ENCODE measurements around the gene TMEM184A.
"Not testable (repeated sequence)": the region's sequence is repeated elsewhere in the genome, so short reads cannot be mapped to it uniquely, and the experiment has no call there.

Gene TMEM184A

DNA sequence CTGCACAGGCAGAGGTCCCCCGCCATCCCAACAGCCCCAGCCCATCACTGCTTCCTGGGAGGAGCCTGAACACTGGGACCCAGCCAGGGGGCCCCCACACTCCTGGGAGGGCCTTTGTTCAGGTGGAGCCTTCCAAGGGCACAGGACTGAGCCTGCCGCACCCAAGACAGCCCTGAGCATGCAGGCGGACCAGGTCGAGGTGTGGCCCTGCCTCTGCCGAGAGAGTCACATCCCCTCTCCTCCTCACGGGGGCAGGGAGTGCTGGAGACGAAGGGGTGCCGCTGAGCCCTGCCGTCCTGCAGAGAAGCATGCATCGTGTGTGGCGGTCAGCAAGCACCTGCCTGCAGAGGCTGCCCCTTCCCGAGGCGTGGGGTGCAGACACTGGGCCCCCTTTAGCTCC lies 32.8 kb downstream of the TMEM184A start:
- no peak for DNase-seq (ENCODE audit: low spot score)

DNA sequence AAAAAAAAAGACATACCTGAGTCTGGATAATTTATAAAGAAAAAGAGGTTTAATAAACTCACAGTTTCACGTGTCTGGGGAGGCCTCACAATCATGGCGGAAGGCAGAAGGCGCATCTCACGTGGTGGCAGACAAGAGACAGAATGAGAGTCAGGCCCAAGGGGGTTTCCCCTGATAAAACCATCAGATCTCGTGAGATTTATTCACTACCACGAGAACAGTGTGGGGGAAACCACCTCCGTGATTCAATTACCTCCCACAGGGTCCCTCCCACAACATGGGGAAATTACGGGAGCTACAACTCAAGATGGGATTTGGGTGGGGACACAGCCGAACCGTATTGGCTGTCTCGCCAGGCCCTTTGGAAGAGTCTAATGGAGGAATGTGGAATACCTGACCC lies 34.5 kb downstream of the TMEM184A start:
- no peak for DNase-seq (ENCODE audit: low spot score)

DNA sequence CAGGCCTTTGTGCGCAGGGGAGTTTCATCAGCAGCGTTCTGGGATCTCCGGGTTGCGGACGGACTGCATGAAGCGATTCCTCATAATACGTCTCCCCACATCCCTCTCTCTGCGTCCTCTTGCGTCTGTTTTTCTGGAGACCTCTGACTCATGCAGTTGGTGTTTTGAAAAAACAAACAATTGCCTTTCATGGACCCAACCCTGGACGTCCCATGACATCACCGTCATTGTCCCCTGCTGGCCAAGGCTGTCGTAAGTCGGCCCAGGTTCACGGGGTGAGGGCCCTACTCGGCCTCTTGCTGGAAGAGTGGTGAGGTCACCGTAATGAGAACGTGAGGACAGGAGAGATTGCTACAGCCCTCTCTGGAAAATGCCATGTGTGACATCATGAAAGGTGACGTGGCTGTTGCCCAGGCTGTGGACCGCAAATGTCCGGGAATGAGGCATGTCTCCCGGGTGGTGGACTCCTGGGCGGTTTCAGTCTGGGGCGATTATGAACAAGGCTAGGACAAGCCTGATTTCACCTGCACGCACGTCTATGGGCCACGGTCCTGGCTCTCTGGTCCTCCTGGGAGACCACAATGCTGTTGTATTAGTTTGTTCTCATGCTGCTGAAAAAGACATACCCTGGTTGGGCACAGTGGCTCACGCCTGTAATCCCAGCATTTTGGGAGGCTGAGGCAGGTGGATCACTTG lies 35.3 kb downstream of the TMEM184A start:
- no peak for DNase-seq (ENCODE audit: low spot score)

DNA sequence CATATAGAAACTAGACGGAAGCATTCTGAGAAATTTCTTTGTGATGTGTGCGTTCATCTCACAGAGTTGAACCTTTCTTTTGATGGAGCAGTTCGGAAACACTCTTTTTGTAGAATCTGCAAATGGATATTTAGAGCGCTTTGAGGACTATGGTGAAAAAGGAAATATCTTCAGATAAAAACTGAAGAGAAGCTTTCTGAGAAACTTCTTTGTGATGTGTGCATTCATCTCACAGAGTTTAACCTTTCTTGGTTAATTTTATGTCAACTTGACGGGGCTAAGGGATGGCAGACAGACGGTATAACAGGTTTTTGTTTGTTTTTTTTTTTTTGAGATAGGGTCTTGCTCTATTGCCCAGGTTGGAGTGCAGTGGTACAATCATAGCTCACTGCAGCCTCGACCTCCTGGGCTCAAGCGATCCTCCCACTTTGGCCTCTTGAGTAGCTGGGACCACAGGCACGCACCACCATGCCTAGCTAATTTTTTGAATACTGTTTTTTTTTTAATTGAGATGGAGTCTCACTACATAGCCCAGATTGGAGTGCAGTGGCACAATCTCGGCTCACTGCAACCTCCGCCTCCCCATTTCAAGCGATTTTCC lies 36.6 kb downstream of the TMEM184A start:
- DNase-seq (ENCODE audit: low spot score), result not testable (repeated sequence)

DNA sequence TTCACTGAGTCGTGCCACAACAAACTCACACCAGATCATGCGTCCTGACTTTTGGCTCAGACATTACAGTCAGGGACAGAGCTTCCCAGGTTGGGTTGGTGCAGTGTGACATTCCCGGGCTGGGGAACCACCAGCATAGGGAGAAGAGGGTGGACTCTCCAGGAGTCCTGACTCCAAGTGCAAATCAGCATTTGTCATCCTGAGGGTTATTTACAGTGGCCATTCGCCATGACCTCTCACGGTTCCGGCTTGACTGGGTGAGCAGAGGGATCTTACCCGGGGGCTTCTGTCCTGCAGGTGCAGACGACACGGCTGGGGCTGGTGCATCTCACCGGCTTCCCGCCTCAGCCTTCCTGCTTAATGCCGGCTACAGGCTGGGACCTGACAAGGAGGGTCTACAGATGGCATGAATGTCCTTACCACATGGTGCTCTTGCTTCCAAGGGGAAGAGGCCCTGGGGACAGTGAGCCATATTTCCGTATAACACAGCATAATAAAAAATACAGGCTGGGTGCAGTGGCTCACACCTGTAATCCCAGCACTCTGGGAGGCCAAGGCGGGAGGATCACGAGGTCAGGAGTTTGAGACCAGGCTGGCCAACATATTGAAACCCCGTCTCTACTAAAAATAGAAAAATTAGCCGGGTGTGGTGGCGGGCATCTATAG lies 39.3 kb downstream of the TMEM184A start:
- no peak for DNase-seq (ENCODE audit: low spot score)

DNA sequence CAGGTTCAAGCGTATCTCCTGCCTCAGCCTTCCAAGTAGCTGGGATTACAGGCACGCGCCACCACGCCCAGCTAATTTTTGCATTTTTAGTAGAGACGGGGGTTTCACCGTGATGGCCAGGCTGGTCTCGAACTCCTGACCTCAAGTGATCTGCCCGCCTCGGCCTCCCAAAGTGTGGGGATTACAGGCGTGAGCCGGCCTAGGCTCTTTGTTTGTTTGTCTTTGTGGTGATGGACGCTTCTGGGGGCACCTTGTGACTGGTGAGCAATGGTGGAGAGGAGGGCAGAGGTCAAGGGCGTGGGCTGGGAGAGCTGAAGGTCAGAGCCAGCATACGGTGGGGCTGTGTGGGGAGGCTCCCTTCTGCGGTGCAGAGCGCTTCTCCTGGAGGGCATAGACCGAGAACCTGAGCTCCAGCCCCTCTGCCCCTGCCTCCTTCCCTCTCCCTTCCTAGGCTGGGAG lies 40.5 kb downstream of the TMEM184A start:
- not testable (repeated sequence) for DNase-seq (ENCODE audit: low spot score)

DNA sequence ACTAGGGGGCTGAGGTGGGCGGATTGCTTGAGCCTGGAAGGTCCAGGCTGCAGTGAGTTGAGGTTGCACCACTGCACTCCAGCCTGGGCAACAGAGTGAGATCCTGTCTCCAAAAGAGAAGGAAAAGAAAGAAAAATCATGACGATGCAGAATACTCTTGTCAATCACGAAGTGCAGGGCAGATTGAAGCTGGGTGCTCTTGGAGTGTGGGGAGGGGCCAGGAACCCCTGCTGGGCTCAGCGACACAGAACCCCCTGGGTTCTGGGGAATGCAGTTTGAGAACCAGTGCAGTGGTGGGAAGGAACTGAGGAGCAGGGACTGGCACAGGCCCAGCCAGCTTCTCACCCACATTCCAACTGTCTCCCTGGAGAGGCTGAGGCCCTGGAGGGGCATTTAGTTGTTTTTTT lies 41.0 kb downstream of the TMEM184A start:
- no peak for DNase-seq (ENCODE audit: low spot score)

DNA sequence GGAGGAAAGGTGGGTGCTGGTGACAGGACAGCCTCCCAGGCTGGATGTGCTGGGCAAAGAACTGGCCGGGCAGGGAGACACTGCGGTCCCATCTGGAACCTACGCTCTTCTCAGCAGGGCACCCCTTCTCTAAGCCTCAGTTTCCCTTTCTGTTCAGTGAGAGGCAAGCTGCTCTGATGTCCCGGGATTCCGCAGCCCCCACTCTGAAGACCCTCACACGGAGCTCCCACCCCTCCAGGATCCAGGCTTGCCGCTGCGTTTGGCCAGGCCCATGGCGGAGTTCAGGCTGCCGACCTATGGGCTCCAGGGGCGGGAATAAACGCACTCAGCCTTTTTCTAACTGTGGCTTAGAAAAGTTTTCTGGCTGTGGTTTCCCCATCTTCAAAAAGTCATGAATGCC lies 41.6 kb downstream of the TMEM184A start:
- DNase-seq (ENCODE audit: low spot score), result no peak

DNA sequence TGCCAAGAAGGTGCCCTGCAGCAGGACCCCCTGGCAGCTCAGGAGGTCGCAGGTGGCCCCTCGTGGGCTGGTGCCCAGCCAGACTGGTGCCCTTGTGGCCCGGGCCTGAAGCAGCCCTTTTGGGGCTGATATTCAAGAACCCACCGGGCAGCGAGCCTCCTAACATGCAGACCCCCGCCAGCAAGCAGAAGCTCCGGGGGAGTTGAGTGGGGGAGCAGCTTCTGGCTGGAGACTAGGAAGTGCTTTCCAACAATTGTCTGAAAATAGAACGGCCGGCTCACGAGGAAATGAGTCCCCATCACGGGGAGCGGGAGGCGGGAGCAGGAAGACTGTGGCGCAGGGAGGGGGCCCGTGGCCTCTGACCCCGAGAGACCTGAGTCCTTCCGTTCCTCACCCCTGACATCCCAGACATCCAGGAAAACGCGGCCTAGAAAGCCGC lies 42.3 kb downstream of the TMEM184A start:
- no peak for DNase-seq (ENCODE audit: low spot score)

DNA sequence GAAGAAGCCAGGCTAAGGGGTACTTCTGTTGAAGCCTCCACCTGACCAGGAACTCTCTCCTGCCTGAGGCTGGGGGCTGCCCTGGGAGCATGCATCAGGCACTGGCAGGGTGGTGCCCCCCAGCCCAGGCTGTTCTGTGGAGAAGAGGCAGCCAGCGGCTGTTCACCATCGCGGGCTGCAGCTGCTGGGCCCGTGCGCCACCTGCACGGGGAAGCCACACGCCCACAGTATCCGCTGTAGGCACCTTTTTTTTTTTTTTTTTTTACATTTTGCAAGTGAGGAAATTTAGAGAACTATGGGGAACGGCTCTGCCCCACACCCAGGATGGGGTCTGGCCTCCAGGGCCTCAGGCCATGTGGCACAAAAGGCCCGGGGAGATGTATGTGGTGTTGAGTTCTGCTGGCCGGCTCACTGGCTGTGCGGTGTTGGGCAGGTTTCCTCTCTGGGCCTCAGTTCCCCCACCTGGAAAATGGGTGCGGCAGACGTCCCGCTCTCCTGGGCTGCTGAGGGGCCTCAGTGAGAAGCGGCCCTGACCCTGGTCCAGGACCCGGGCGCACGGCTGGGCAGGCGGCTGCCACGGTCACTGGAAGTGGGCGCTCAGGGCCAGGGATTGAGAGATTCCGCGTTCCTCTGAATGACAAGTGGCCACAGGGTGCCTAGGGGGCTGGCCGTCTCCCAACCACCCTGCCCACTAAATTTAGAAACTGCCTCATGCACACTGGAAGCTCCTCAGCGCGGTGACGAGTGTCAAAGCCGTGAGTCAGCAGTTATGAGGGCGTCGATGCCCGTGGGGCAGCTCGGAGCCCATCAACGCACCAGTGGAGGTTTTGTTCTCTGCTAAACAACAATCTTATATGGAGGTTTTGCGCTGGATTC lies 43.0 kb downstream of the TMEM184A start:
- DNase-seq (ENCODE audit: low spot score), result no peak

DNA sequence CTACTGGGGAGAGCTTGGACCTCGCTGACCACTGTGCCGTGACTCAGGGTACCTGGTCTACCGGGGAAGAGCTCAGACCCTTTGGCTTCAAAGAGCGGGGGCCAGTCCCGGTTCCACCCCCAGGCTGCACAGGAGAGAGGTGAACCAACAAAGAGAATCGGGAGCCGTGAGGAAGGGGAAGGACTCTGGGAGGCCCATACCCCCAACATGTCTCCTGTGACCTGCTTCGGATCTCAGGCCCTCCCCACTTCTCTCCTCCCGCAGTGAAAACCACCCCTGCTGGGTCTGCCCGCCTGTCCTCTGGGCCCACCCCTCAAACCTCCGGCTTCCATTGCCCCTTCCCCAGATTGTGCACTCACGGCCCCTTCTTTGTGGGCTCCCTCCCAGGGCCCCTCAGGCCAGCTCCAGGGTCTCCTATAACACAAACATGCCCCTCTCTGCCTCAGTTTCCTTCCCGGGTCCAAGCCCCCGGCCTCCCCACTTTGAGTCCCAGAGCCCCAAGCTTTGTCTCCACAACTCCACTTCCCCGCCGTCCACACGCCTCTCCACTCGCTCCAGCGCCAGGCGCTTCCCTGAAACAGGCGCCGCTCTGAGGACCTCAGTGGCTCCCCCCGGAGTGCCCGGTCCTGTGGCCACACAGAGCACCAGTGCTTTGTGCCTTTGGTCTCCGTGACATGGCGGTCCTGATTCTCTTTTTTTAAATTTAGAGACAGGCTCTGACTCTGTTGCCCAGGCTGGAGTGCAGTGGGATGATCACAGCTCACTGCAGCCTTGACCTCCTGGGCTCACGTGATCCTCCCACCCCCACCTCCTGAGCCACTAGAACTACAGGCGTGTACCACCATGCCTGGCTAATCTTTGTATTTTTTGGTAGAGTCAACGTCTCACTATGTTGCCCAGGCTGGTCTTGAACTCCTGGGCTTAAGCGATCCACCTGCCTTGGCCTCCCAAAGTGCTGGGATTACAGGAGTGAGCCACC lies 44.3 kb downstream of the TMEM184A start:
- DNase-seq (ENCODE audit: low spot score), result no peak

DNA sequence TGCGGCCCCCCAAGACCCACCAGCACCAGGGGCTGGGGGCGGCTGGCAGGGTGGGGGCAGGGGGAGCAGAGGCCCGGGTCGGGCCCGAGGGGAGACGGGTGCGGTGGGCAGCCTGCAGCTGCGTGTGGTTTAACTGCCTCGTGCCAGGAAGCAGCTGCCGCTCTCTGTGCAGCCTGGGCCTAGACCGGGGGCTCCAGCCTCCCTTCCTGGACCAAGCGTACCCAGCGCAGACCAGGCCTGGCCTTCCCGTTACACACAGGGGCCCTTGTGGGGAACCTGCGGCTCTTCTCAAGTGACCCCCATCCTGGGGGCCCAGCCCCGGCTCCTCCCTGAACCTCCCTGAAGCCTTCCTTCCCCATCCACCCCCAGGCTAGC lies 45.2 kb downstream of the TMEM184A start:
- DNase-seq (ENCODE audit: low spot score), result no peak

DNA sequence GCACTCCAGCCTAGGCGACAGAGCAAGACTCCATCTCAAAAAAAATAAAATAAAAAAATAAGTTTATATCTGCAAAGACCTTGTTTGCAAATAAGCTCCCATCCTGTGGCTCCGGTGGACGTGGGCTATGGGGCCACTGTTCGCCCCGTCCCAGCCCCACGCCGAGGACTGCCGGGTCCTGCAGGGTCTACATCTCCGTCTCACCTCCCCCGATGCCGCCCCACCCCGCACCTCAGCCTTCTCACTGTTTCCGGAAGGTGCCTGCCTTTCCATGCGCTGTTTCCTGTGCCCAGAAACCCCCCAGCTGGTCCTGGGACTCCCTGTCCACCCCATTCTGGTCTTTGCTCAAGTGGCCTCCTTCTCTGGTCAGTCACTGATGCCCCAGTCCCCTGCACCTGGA lies 46.8 kb downstream of the TMEM184A start:
- no peak for DNase-seq (ENCODE audit: low spot score)

DNA sequence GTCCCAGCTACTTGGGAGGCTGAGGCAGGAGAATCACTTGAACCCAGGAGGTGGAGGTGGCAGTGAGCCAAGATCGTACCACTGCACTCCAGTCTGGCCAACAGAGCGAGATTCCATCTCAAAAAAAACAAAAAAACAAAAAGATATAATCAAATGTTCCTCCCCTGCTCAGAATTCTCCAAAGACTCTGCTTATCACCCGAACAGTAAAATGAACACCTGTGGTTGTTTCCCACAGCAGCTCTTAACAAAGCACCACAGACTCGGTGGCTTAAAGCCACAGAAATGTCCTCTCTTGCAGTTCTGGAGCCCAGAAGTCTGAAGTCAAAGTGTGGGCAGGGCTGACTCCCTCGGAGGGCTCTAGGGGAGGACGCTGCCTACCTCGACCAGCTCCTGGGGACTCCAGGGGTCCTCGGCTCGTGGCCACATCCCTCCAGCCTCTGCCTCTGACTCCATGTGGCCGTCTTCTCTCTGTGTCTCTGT lies 47.7 kb downstream of the TMEM184A start:
- DNase-seq (ENCODE audit: low spot score), result no peak

DNA sequence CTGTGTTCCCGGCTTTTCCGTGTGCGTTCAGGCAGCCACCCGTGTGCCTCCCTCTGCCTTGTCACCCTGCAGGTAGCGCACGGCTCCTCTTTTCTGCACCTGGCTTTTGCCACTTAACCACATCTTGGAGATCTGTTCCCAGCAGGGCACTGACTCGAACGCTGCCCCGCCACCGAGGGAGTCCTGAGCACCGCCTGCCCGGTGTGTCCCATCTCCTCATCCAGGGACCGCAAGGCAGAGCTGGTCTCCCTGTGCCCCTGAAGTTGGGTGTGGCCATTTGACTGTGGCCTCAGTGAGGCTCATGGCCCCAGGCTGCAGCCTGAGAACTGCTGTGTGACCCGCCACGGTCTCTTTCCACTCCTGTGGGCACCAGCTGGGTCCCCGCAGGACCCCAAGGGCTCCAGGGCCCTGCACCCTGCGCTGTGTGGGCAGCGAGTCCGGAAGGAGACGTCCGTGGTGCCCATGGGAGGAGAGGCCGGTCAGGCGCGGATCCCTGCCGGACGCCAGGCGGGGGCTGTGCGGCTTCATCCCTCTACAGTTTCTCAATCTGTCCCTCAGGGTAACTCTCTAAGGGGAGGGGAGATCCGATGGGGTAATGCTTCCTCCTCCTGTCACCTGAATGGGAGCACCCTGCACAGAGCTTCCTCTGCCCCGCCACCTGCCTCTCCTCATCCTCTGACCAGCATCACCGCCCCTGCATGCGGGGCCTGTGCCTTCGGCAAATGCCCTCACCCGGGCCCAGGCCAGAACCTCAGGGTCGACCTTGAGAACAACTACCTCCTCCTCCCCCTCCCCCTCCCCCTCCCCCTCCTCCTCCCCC lies 50.1 kb downstream of the TMEM184A start:
- no peak for DNase-seq (ENCODE audit: low spot score)

DNA sequence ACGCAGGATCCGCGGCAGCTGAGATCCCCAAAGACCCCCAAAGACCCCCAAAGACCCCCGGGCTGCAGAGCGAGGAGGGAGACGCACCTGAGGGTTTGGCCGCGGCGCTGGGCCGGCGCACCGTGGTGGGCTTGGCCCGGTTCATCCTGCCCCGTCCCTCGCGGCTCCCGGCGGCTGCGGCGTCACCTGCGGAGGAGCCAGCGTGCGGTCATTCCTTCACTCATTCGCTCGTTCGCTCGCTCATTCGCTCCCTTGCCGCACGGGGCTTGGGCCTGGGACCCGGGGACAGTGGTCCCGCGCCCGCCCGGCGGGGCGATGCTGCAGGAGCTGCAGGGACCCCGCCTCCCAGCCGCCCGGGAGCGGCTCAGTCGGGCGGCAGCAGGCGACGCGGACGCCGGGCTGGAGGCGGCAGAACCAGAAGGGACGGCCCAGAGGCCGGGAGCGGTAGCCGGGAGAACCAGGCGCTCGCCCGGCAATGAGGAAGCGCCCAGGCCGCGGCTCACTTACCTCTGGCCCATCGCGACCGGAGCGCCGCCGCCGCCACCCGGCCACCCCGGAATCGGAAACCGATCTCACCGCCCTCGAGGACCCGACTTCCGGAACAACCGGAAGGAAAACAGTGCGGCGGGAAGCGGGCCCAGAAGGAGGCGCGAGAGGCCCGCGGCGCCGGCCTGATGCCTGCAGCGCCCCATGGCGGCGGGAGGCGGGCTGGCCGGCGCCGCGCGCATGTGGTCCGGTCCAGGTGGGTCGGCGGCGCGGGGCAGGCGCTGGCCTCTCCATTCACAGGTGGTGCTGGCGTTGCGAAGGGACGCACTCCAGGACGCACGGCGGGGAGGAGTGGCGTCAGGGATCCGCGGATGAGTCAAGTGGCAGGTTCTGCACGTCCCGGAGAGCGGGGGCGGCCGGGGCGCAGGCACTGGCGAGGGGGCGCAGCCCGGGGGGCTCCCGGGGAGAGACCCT lies 51.9 kb downstream of the TMEM184A start, which contains the start of gene INTS1:
Gene INTS1 (minus strand): TSS at position 574 of the 960 bp plus-strand sequence. CDS start 429 bp downstream, at position 145.
- peak; percentile 93 for DNase-seq (ENCODE audit: low spot score)

DNA sequence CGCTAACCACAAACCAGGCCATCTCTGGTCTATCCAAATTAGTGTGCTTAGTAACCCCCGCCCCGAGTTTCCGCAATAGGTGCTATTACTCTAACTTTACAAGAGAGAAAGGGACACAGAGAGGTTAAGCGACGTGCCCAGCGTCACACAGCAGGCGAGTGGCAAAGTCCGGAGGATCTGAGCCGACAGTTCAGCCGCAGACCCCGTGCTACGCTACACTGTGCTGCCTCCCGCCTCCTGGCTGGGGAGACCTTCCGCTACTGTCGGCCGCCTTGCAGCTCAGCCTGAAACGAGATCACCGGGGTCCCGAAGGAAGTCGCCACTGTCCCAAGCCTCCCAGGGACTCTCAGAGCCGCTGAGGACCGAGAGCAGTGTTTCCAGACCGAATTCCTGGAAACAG lies 52.6 kb downstream of the TMEM184A start:
- DNase-seq (ENCODE audit: low spot score), result no peak

DNA sequence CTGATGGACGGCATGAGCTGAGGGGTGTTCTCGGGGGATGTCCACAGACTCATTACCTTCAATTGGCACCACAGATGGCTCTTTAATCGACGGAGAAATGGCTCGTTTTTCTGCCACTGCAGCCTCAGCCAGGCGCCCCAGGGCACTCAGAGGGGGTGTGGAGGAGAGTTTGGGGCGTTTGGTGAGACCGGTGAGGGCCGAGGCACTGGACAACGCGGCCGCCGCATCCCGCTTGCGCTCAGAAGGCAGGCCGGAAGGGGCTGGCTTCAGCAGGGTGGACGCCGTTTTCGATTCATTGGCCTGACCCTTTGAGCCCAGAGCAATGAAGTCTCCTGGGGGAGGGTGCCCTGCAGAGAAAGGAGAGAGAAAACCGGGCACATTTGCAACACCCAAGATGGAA lies 53.2 kb downstream of the TMEM184A start:
- DNase-seq (ENCODE audit: low spot score), result no peak
